Measurements from ENCODE around the gene FNBP1.
"Not testable (repeated sequence)": the region's sequence is repeated elsewhere in the genome, so short reads cannot be mapped to it uniquely, and the experiment has no call there.

Gene FNBP1

DNA sequence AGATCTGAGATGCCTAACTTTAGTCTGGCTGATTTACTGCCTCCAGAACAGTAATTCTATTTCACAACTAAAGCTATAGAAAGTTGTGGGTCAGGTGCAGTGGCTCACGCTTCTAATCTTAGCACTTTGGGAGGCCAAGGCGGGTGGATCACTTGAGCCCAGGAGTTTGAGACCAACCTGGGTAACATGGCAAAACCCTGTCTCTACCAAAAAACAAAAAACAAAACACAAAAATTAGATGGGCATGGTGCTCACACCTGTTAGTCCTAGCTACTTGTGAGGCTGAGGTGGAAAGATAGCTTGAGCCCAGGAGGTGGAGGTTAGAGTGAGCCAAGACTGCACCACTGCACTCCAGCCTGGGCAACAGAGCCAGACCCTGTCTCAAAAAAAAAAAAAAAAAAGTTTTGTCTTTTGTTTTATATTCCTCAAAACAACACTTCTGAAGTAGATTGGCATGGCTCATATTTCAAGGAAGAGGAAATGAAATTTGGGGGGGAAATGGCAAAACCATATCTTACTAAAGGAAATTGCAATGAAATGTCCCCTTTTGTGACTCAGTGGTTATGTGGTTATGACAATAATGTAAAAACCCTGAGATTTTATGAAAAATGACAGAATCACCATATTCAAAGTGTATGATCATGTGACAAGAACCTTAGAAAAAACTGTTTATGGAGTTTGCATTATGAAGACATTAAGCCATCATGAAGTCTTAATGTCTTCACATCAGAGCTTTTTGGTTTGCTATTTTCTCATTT lies 16.2 kb downstream of the FNBP1 start:
- no peak for DNase-seq (ENCODE audit: low spot score)

DNA sequence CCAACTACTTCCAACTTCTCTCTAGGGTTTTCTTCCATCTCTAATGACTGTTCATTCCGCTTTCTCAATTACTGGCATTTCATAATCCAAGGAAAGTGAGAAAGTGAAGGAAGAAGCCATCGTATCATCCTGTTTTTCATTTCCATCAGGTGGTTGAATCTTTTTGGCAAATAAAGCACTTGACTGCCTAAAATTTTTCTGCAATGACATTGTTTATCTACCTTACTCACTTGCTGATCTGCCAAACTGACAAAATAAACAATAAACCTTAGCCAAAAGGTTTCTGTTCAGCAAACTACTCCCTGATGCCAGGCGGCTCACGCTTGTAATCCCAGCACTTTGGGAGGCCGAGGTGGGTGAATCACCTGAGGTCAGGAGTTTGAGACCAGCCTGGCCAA lies 18.4 kb downstream of the FNBP1 start:
- DNase-seq (ENCODE audit: low spot score): no peak
- TF ChIP-seq, protein P1, sequence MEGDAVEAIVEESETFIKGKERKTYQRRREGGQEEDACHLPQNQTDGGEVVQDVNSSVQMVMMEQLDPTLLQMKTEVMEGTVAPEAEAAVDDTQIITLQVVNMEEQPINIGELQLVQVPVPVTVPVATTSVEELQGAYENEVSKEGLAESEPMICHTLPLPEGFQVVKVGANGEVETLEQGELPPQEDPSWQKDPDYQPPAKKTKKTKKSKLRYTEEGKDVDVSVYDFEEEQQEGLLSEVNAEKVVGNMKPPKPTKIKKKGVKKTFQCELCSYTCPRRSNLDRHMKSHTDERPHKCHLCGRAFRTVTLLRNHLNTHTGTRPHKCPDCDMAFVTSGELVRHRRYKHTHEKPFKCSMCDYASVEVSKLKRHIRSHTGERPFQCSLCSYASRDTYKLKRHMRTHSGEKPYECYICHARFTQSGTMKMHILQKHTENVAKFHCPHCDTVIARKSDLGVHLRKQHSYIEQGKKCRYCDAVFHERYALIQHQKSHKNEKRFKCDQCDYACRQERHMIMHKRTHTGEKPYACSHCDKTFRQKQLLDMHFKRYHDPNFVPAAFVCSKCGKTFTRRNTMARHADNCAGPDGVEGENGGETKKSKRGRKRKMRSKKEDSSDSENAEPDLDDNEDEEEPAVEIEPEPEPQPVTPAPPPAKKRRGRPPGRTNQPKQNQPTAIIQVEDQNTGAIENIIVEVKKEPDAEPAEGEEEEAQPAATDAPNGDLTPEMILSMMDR (IDR thresholded peaks at IDR 0.05; ENCODE audit: extremely low read depth, missing control alignments): no peak

More for the DNA sequence above, 16.2 kb downstream of the FNBP1 start:
- TF ChIP-seq, protein P1 (IDR thresholded peaks at IDR 0.05; ENCODE audit: extremely low read depth, missing control alignments): no peak

DNA sequence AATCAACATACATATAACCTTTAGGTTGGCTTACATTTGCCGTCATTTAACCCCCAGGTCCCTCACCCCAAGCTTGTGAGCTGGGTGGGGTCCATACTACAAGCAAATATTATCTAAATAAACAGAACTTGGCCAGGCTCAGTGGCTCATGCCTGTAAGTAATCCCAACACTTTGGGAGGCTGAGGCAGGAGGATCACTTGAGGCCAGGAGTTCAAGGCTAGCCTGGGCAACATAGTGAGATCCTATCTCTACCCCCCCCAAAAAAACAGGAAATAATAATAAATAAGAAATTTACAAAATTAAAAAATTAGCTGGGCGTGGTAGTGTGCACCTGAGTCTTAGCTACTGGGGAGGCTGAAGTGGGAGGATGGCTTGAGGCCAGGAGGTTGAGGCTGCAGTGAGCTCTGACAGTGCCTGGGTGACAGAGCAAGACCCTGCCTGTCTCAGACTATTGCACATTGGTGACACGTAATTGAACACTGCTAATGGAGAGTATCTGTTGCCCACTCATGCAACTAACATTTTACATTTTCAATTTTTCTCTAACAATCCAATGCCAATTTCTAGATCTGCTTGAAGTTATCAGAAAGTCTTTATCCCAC lies 18.9 kb downstream of the FNBP1 start:
- TF ChIP-seq, protein P1 (IDR thresholded peaks at IDR 0.05; ENCODE audit: extremely low read depth, missing control alignments): no peak
- DNase-seq (ENCODE audit: low spot score): no peak

DNA sequence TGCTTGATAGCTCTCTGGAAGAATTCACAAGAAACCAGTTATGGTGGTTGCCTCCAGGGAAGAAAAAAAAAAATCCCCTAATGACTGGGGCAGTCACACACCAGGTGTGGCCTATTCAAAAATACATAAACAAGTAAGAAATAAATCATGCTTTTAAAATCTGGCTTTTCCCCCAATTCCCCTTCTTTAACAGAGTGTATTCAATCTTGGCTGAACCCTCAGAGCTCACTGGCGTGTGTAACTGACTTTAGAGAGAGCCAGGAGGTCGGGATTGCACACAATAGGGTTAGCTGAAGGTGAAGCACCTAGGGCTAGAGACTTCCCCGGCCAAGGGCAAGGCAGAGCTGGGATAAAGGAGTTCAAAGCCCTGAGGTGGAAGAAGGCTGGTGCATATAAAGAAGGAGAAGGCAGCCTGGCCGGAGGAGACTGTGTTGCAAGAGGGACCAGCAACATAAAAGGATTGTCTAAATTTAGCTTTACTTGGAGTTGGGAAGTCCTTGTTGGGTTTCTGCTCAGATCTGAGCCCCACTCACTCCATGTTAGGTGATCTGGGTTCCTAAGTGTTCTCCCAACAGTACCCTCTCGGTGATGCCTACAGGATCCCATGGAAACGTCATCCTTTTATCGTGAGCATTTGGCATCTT lies 19.7 kb downstream of the FNBP1 start:
- DNase-seq (ENCODE audit: low spot score): peak; percentile 27
- TF ChIP-seq, protein P1 (IDR thresholded peaks at IDR 0.05; ENCODE audit: extremely low read depth, missing control alignments): no peak

DNA sequence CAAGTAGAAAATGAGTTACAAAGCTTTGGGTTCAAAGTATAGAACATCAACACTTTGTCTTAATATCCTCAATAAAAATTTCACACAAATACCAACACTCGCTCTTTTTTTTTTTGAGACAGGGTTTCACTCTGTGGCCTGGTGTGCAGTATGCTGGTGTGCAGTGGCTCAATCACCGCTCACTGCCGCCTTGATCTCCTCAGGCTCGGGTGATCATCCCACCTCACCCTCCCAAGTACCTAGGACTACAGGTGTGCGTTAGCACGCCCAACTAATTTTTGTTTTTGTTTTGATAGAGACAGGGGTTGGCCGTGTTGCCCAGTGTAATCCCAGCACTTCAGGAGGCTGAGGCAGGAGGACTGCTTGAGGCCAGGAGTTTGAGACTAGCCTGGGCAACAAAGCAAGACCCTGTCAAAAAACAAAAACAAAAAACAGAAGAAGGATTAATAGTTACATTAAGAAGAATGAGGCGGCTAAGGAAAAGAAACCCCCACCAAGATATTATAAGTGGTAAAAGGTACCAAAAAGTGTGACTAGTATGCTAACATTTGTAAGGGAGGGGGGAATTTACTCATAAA lies 20.3 kb downstream of the FNBP1 start:
- no peak for DNase-seq (ENCODE audit: low spot score)
- TF ChIP-seq, protein P1 (IDR thresholded peaks at IDR 0.05; ENCODE audit: extremely low read depth, missing control alignments): no peak

DNA sequence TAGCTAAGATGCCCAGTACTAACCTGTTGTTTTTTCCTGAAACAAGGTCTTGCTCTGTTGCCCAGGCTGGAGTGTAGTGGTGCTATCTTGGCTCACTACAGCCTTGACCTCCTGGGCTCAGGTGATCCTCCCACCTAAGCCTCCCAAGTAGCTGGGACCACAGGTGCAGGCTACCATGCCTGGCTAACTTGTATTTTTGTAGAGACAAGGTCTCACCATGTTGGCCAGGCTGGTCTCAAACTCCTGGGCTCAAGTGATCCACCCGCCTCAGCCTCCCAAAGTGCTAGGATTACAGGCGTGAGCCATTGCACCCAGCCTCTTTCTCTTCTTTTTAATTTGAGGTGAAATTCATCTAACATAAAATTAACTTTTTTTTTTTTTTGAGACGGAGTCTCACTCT lies 21.1 kb downstream of the FNBP1 start:
- DNase-seq (ENCODE audit: low spot score): not testable (repeated sequence)

DNA sequence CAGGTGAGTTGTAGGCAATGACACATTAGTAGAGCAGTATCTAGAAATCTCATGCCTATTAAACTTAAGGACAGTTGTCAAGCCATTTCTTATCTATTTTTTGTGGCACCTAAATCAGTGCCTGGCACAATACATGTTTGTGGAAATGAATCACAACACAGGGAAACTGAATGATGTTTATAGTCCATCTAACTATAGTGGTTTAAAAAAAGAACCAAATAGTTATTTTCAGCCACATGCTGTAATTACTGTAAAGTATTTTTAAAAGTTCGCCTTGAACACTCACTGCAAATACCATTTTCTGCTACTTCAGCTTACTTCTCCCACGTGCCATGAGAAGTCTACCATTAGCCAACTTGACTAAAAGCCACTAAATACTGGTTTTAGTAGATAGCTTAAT lies 21.9 kb downstream of the FNBP1 start:
- DNase-seq (ENCODE audit: low spot score): no peak
- TF ChIP-seq, protein P1 (IDR thresholded peaks at IDR 0.05; ENCODE audit: extremely low read depth, missing control alignments): no peak

Measured in GM20000 (cell line).